DND-41 (cell line): ENCODE measurements around the gene SLC25A1.

Experiments
- CTCF ChIP-seq: IDR thresholded peaks from 2 replicates; pipeline ENCODE4 v1.5.1; 2012; ENCODE audit warnings: borderline replicate concordance, low read length, moderate library complexity, mild to moderate bottlenecking; ENCODE audit not compliant: poor library complexity, severe bottlenecking; ENCODE audit errors: extremely low read depth
- EZH2 ChIP-seq: IDR thresholded peaks from 3 replicates; pipeline ENCODE4 v1.6.1; 2012; ENCODE audit warnings: borderline replicate concordance, low read depth, mild to moderate bottlenecking, moderate library complexity, low read length, inconsistent platforms; ENCODE audit not compliant: severe bottlenecking

- TF ChIP-seq CTCF (peak; percentile 70), EZH2 (no peak)
These were observed 1.0 kb upstream of the SLC25A1 start for GRCh38 chr22:19179497-19180048.
